Cardiac fibroblast (primary cell): Measurements from ENCODE around the gene ZRANB1.

Experiments
- DNase-seq, 2 donors: peaks; one replicate each; pipeline versions ENCODE4 v3.0.0 to v3.0.0-alpha.2; 2010; ENCODE audit warnings: low read depth in 2 of 2
- H3K4me3 ChIP-seq, 2 donors: replicated peaks in 1 of 2; 1 replicate in 1 of 2; 2 replicates in 1 of 2; pipeline ENCODE4 v1.5.1; 2011; ENCODE audit warnings: low read depth in 2 of 2, low read length in 2 of 2, mild to moderate bottlenecking in 2 of 2, moderate library complexity in 1 of 2
- TF ChIP-seq, protein P1 (sequence below): IDR thresholded peaks from one replicate; pipeline ENCODE4 v1.5.1; 2011; ENCODE audit warnings: low read depth, mild to moderate bottlenecking, low read length, inconsistent platforms

Gene ZRANB1

DNA sequence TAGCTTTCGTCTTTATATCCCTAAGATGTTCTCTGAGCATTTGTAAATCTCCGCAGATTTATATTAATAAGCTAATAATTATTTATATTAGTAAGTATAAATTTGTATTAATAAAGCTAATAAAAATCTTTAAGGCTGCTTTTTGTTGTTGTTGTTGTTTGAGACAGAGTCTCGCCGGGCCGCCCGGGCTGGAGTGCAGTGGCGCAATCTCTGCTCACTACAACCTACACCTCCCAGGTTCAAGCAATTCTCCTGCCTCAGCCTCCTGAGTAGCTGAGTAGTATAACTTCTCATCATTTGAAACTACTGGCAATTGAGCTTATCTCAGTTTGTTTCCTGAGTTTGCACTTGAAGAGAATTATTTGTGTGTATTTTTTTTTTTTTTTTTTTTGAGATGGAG, 5.1 kb upstream of the ZRANB1 start:
- DNase-seq = no peak
- no peak overlapping the region for H3K4me3 ChIP-seq
- TF ChIP-seq, protein P1, sequence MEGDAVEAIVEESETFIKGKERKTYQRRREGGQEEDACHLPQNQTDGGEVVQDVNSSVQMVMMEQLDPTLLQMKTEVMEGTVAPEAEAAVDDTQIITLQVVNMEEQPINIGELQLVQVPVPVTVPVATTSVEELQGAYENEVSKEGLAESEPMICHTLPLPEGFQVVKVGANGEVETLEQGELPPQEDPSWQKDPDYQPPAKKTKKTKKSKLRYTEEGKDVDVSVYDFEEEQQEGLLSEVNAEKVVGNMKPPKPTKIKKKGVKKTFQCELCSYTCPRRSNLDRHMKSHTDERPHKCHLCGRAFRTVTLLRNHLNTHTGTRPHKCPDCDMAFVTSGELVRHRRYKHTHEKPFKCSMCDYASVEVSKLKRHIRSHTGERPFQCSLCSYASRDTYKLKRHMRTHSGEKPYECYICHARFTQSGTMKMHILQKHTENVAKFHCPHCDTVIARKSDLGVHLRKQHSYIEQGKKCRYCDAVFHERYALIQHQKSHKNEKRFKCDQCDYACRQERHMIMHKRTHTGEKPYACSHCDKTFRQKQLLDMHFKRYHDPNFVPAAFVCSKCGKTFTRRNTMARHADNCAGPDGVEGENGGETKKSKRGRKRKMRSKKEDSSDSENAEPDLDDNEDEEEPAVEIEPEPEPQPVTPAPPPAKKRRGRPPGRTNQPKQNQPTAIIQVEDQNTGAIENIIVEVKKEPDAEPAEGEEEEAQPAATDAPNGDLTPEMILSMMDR = no peak

DNA sequence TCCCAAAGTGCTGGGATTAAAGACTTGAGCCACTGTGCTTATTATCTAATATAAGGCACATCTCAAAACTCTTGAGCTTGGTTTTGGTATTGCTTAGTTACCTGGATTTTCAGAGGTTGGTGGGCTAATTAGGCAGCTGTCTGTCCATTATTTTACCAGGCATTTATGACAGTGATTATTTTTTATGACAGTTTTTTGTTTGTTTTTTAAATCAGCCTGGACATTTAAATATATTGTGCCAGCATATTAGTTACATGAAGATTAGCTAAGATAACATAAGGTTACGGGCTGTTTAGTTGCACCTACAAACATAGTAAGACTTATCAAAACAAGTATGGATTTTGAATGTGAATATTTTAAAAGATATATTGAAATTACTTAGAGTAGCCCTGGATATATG, 2.6 kb upstream of the ZRANB1 start:
- no peak overlapping the region for H3K4me3 ChIP-seq
- no peak for DNase-seq
- TF ChIP-seq, protein P1 = no peak

DNA sequence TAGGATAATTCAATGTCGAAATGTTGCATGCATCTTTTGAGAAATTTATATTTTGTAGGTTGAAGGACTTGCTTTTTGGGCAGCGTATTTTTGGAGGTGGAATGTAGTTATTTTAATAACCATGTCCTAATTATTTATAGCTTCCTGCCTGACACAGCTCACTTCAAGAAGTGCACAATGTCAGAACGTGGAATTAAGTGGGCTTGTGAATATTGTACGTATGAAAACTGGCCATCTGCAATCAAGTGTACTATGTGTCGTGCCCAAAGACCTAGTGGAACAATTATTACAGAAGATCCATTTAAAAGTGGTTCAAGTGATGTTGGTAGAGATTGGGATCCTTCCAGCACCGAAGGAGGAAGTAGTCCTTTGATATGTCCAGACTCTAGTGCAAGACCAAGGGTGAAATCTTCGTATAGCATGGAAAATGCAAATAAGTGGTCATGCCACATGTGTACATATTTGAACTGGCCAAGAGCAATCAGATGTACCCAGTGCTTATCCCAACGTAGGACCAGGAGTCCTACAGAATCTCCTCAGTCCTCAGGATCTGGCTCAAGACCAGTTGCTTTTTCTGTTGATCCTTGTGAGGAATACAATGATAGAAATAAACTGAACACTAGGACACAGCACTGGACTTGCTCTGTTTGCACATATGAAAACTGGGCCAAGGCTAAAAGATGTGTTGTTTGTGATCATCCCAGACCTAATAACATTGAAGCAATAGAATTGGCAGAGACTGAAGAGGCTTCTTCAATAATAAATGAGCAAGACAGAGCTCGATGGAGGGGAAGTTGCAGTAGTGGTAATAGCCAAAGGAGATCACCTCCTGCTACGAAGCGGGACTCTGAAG, 620 bp downstream of the ZRANB1 start:
- no peak for DNase-seq
- TF ChIP-seq, protein P1 = no peak

DNA sequence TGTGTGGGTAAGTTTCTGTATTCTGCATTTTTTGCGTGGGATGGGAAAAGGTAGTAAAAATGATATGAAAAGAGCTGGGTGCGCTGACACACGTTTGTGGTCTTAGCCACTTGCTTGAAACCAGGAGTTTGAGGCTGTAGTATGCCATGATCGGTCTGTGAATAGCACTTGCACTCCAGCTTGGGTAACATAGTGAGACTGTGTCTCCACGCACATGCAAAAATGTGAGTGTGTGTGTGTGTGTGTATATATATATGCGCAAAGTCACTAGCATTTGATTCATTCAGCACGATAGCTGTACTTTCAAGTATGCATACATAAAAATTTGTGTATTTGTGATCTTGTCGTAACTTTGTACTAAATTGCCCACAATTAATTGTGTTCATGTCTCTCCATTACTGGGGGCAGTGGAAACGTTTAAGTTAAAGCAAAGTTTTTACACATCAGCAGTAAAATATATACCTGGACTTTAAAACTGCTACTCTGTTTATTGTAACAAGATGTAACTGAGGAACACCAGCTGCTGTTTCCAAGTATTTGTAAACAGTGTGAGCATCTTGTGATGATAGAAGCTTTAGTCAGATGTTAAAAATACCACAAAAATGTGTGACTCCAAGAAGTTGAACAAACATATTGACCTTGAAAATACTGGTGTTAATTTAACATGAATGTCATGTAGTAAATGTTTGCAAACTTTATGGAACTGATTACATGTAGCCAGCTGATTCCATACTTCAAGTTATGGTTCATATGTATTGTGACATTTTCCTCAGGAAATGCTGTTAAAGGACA, 1.6 kb downstream of the ZRANB1 start:
- no peak overlapping the region for H3K4me3 ChIP-seq
- TF ChIP-seq, protein P1 = no peak
- peak; percentile 68 to 90 for DNase-seq

More for the DNA sequence above, 620 bp downstream of the ZRANB1 start:
- no peak overlapping the region for H3K4me3 ChIP-seq

DNA sequence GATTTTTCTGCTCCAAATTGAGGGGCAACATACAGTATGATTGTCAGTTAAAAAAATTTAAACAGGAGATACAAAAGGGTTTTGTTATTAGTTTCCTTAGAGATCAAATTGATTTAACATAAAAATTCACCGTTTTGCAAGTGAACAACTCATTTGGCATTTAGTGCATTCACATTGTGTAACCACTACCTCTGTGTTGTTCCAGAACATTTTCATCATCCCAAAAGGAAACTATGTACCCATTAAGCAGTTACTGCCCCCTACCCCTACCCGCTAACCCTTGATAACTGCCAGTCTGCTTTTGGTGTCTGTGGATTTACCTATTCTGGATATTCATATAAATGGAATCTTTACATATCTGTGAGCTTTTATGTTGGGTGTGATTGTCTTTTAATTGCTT, 3.1 kb downstream of the ZRANB1 start:
- DNase-seq = peak; percentile 51 to 87
- TF ChIP-seq, protein P1 = no peak
- no peak overlapping the region for H3K4me3 ChIP-seq

DNA sequence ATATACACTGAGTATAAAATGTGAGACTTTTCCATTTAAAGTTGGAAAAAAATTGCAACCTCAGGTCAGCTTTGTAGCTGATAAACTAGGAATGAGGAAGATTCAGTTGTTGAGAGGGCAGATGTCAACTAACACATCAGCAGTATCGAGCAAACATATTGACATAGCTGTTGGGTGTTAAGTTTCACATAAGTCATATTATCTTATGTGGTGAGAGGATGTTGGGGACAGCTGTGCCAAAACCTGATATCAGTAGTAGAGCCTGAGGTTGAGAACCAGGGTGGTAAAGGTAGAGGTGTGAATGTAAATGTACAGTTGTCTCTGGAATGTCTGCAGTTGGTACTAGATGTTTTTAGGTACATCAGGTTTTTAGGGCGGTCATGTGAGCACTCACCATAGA, 5.0 kb downstream of the ZRANB1 start:
- TF ChIP-seq, protein P1 = no peak
- DNase-seq = no peak
- H3K4me3 ChIP-seq = no peak overlapping the region
